ENCODE data around the gene CYP1B1.

The CYP1B1 gene

GRCh38 chr2:38105922-38106321, 30.0 kb upstream of the CYP1B1 start:
- no peak overlapping the region for H2AFZ ChIP-seq (ENCODE audit: low read depth)
- H3K4me2 ChIP-seq = no peak overlapping the region
- H3K4me1 ChIP-seq (ENCODE audit: low read depth, poor library complexity, severe bottlenecking) = peaks cover 7% of the 10 kb centered on the region
- no peak for TF ChIP-seq CTCF (conservative IDR thresholded peaks at IDR 0.05; ENCODE audit: low read depth, low read length)
- H3K27ac ChIP-seq = no peak overlapping the region
- H3K27me3 ChIP-seq (ENCODE audit: insufficient read depth, low read depth) = no peaks in the 10 kb centered on the region
- H3K79me2 ChIP-seq (ENCODE audit: insufficient read depth, low read depth) = no peaks in the 10 kb centered on the region
- H4K20me1 ChIP-seq (ENCODE audit: insufficient read depth) = no peaks in the 10 kb centered on the region
- no peak overlapping the region for H3K4me3 ChIP-seq (IDR thresholded peaks at IDR 0.05; ENCODE audit: insufficient read depth, low read depth, low read length)
- H3K36me3 ChIP-seq (ENCODE audit: insufficient read depth) = no peaks in the 10 kb centered on the region
- no peak overlapping the region for H3K9ac ChIP-seq

DNA sequence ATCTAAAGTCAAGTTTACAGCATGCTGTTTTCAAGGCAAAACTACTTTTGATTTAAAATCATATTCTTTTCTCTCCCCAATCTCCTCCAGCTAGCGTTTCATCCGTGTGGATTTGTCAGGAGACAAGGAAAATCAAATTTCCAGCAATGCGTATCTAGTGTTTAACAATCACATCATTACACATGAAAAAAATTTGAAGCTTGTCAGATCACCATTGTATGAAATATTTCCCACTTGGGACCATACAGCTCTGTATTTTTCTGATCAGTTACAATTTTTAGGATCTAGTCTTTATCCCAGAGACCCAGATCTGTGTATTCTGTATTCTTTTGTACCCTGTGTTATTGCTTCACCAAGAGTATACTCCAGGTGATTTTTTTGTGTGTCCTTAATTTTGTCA, 28.6 kb upstream of the CYP1B1 start:
- Histone ChIP-seq H3K79me2 (ENCODE audit: insufficient read depth, low read depth) (no peaks in the 10 kb centered on the region), H3K27me3 (ENCODE audit: insufficient read depth, low read depth) (no peaks in the 10 kb centered on the region), H3K27ac (no peak overlapping the region), H3K9ac (no peak overlapping the region), H3K4me3 (IDR thresholded peaks at IDR 0.05; ENCODE audit: insufficient read depth, low read depth, low read length) (no peak overlapping the region), H3K4me1 (ENCODE audit: low read depth, poor library complexity, severe bottlenecking) (peaks cover 7% of the 10 kb centered on the region), H4K20me1 (ENCODE audit: insufficient read depth) (no peaks in the 10 kb centered on the region), H3K36me3 (ENCODE audit: insufficient read depth) (no peaks in the 10 kb centered on the region), H2AFZ (ENCODE audit: low read depth) (no peak overlapping the region), H3K4me2 (no peak overlapping the region)
- TF ChIP-seq CTCF (conservative IDR thresholded peaks at IDR 0.05; ENCODE audit: low read depth, low read length) = no peak

GRCh38 chr2:38100328-38100727, 24.4 kb upstream of the CYP1B1 start:
- TF ChIP-seq CTCF (conservative IDR thresholded peaks at IDR 0.05; ENCODE audit: low read depth, low read length) = no peak
- Histone ChIP-seq H3K9ac (no peak overlapping the region), H2AFZ (ENCODE audit: low read depth) (no peak overlapping the region), H3K4me2 (no peak overlapping the region), H3K36me3 (ENCODE audit: insufficient read depth) (no peaks in the 10 kb centered on the region), H4K20me1 (ENCODE audit: insufficient read depth) (no peaks in the 10 kb centered on the region), H3K27me3 (ENCODE audit: insufficient read depth, low read depth) (no peaks in the 10 kb centered on the region), H3K27ac (no peak overlapping the region), H3K4me3 (IDR thresholded peaks at IDR 0.05; ENCODE audit: insufficient read depth, low read depth, low read length) (no peak overlapping the region), H3K79me2 (ENCODE audit: insufficient read depth, low read depth) (no peaks in the 10 kb centered on the region), H3K4me1 (ENCODE audit: low read depth, poor library complexity, severe bottlenecking) (no peaks in the 10 kb centered on the region)

- no peaks in the 10 kb centered on the region for H3K79me2 ChIP-seq (ENCODE audit: insufficient read depth, low read depth)
- no peaks in the 10 kb centered on the region for H4K20me1 ChIP-seq (ENCODE audit: insufficient read depth)
- no peak for TF ChIP-seq CTCF (conservative IDR thresholded peaks at IDR 0.05; ENCODE audit: low read depth, low read length)
- H3K27me3 ChIP-seq (ENCODE audit: insufficient read depth, low read depth) = no peaks in the 10 kb centered on the region
- H3K36me3 ChIP-seq (ENCODE audit: insufficient read depth) = no peaks in the 10 kb centered on the region
- H3K4me2 ChIP-seq = no peak overlapping the region
- no peak overlapping the region for H3K9ac ChIP-seq
- no peak overlapping the region for H3K27ac ChIP-seq
- H3K4me1 ChIP-seq (ENCODE audit: low read depth, poor library complexity, severe bottlenecking) = no peaks in the 10 kb centered on the region
- no peak overlapping the region for H3K4me3 ChIP-seq (IDR thresholded peaks at IDR 0.05; ENCODE audit: insufficient read depth, low read depth, low read length)
- H2AFZ ChIP-seq (ENCODE audit: low read depth) = no peak overlapping the region
Measured at GRCh38 chr2:38099099-38100028, 23.4 kb upstream of the CYP1B1 start.
